HepG2 (cell line): ENCODE data around the gene CCDC57. TPM values are rescaled to one million over a fixed set of nuclear protein-coding genes. Genes with fewer than 3 reads are reported as not detected.

Source experiments
- AGO2 ChIP-seq: fragments of 200-400 bp; formaldehyde crosslinking; optimal IDR thresholded peaks from 2 replicates; pipeline ENCODE3; 2017; ENCODE audit warnings: mild to moderate bottlenecking, low read depth, low read length, moderate library complexity
- BORCS8-MEF2B ChIP-seq: sonication (generic); formaldehyde crosslinking; IDR thresholded peaks from 2 replicates; pipeline ENCODE4 v1.8.0; 2022; ENCODE audit warnings: mild to moderate bottlenecking, missing genetic modification reagents
- ELF1 ChIP-seq: sonication (generic); formaldehyde crosslinking; IDR thresholded peaks from 2 replicates; pipeline ENCODE4 v1.4.0; 2020; ENCODE audit warnings: missing genetic modification reagents
- EZH2 ChIP-seq: conservative IDR thresholded peaks from 2 replicates; pipeline ENCODE4 v1.6.1; 2012; ENCODE audit warnings: mild to moderate bottlenecking, low read depth, low read length, moderate library complexity
- HNF4A ChIP-seq: sonication (generic); formaldehyde crosslinking; IDR thresholded peaks from 2 replicates; pipeline ENCODE4 v1.4.0; 2020; ENCODE audit warnings: missing genetic modification reagents
- MATR3 ChIP-seq: sonication (generic); formaldehyde crosslinking; IDR thresholded peaks from 2 replicates; pipeline ENCODE4 v1.4.0; 2020; ENCODE audit warnings: missing genetic modification reagents
- NFIC ChIP-seq: IDR thresholded peaks from 2 replicates; pipeline ENCODE4 v1.6.1; 2012; ENCODE audit warnings: mild to moderate bottlenecking, low read length, inconsistent platforms
- NR2F6 ChIP-seq, 2 experiments: IDR thresholded peaks; 2 replicates each; pipeline ENCODE4 v1.6.1; 2016; ENCODE audit warnings: antibody characterized with exemption in 1 of 2, mild to moderate bottlenecking in 1 of 2
- PITX1 ChIP-seq: sonication (generic); formaldehyde crosslinking; IDR thresholded peaks from 2 replicates; pipeline ENCODE4 v1.5.1; 2020; ENCODE audit warnings: mild to moderate bottlenecking, missing genetic modification reagents
- RFX1 ChIP-seq: fragments of 450-650 bp; IDR thresholded peaks from 2 replicates; pipeline ENCODE4 v1.6.1; 2017
- SMAD9 ChIP-seq: sonication (generic); formaldehyde crosslinking; IDR thresholded peaks from 2 replicates; pipeline ENCODE4 v1.5.1; 2020; ENCODE audit warnings: mild to moderate bottlenecking, missing genetic modification reagents
- ZMYM3 ChIP-seq: sonication (generic); formaldehyde crosslinking; IDR thresholded peaks from 2 replicates; pipeline ENCODE4 v1.5.1; 2020; ENCODE audit warnings: mild to moderate bottlenecking, missing genetic modification reagents
- ZNF883 ChIP-seq: sonication (generic); formaldehyde crosslinking; IDR thresholded peaks from 2 replicates; pipeline ENCODE4 v1.5.1; 2020; ENCODE audit warnings: mild to moderate bottlenecking, missing genetic modification reagents; ENCODE audit errors: not compliant biosample characterization
- polyA plus RNA-seq, 8 experiments: library from polyadenylated mRNA; depleted of rRNA in 3 of 8; stranded (reverse) in 7 of 8; unstranded in 1 of 8; fragments of >200 nt; fragmentation: Illumina TruSeq in 4 of 8; extraction: Trizol in 4 of 8; gene quantifications; 2 replicates each; pipeline versions ENCODE4 v1.2.1 to v1.2.3, GENCODE V29; 2011 to 2016; ENCODE audit warnings: low read depth in 4 of 8, missing spikeins in 1 of 8, mixed read lengths in 1 of 8; ENCODE audit not compliant: insufficient read depth in 1 of 8
- total RNA-seq, 5 experiments: library from RNA; depleted of rRNA; stranded (reverse); fragments of >200 nt; fragmentation: Illumina TruSeq; extraction: Trizol; gene quantifications; 2 replicates each; pipeline ENCODE4 v1.2.3, GENCODE V29; 2016; ENCODE audit warnings: low read depth in 1 of 5
- TF ChIP-seq, protein P1 (sequence below): sonication (generic); formaldehyde crosslinking; IDR thresholded peaks from 2 replicates; pipeline ENCODE4 v1.4.0; 2020; ENCODE audit warnings: mild to moderate bottlenecking, missing genetic modification reagents
- TF ChIP-seq, protein P2 (sequence below): sonication (generic); formaldehyde crosslinking; conservative IDR thresholded peaks from 2 replicates; pipeline ENCODE4 v1.4.0; 2020; ENCODE audit warnings: missing genetic modification reagents
- TF ChIP-seq, protein P3 (sequence below): sonication (generic); formaldehyde crosslinking; IDR thresholded peaks from 2 replicates; pipeline ENCODE4 v1.4.0; 2020; ENCODE audit warnings: missing genetic modification reagents
- TF ChIP-seq, protein P4 (sequence below): IDR thresholded peaks from 2 replicates; pipeline ENCODE4 v1.6.1; 2016
- TF ChIP-seq, protein P5 (sequence below): sonication (generic); formaldehyde crosslinking; IDR thresholded peaks from 2 replicates; pipeline ENCODE4 v1.4.0; 2020; ENCODE audit warnings: missing genetic modification reagents, mild to moderate bottlenecking, borderline replicate concordance

The CCDC57 gene
- total and polyA plus RNA-seq, 2 of the 13 experiments (the other 11 are each of a cell fraction or from before 2014, with no cell fraction given) = 59.3 to 59.9 TPM

DNA sequence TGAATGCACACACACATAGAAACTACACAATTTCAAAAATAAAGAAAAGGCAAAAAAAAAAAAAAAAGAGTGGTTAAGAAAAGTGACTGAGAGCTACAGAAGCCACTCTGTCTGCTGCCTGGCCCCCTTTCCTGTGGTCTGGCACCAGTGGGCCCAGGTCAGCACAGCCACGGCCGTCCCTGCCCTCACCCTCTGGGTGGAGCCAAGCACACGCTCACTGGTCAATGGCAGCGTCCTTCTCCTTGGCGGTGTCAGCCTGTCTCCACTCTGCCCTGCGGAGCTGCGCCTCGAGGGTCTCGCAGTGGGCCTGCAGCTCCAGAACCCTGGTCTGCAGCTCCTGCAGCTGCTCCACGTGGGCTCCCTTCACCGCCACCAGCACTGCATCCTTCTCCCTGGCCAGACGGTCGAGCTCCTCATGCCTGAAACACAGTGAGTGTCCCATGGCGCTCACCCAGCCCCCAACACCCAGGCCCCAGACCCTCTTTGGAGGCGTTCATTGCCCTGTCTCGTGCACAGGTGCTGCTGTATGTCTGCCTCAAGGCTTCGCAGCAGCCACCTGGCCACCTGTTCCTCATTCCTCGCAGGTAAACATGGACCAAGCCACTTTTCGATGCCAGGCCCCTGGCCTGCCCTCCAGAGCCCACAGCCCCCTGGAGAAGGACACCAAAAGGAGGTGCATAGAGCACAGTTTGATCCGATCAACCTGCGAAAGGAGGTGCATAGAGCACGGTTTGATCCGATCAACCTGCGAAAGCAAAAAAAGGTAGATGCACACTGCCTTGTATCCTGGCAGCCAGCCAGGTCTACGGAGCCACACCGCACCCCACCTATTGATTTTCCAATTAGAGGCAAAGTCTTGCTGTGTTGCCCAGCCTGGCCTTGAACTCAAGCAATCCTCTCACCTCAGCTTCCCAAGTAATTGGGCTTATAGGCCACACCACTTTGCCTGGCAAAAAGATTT is 24.4 kb downstream of the CCDC57 start (continued):
- TF ChIP-seq NFIC (peak; percentile 78), ZMYM3 (CRISPR knock-in tag) (peak; percentile 72; the same call in 1 of the 2 replicates), SMAD9 (0 out of 2 replicates have a peak, but pooled peaks have one; percentile 12), AGO2 (peak; percentile 65), MATR3 (CRISPR knock-in tag) (no peak), ZNF883 (CRISPR knock-in tag) (peak; percentile 29), BORCS8-MEF2B (CRISPR knock-in tag) (peak; percentile 37; the same call in 1 of the 2 replicates), ELF1 (CRISPR knock-in tag) (no peak), NR2F6 (IDR thresholded peaks at IDR 0.05) (no peak), NR2F6 (CRISPR knock-in tag; IDR thresholded peaks at IDR 0.05) (peak; percentile 14; the same call in 1 of the 2 replicates), EZH2 (no peak), RFX1 (no peak), PITX1 (CRISPR knock-in tag) (peak; percentile 68; the same call in 1 of the 2 replicates), HNF4A (peak; percentile 45)
- TF ChIP-seq, protein P1, sequence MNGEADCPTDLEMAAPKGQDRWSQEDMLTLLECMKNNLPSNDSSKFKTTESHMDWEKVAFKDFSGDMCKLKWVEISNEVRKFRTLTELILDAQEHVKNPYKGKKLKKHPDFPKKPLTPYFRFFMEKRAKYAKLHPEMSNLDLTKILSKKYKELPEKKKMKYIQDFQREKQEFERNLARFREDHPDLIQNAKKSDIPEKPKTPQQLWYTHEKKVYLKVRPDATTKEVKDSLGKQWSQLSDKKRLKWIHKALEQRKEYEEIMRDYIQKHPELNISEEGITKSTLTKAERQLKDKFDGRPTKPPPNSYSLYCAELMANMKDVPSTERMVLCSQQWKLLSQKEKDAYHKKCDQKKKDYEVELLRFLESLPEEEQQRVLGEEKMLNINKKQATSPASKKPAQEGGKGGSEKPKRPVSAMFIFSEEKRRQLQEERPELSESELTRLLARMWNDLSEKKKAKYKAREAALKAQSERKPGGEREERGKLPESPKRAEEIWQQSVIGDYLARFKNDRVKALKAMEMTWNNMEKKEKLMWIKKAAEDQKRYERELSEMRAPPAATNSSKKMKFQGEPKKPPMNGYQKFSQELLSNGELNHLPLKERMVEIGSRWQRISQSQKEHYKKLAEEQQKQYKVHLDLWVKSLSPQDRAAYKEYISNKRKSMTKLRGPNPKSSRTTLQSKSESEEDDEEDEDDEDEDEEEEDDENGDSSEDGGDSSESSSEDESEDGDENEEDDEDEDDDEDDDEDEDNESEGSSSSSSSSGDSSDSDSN (CRISPR knock-in tag) = 0 out of 2 replicates have a peak, but pooled peaks have one; percentile 8
- TF ChIP-seq, protein P2, sequence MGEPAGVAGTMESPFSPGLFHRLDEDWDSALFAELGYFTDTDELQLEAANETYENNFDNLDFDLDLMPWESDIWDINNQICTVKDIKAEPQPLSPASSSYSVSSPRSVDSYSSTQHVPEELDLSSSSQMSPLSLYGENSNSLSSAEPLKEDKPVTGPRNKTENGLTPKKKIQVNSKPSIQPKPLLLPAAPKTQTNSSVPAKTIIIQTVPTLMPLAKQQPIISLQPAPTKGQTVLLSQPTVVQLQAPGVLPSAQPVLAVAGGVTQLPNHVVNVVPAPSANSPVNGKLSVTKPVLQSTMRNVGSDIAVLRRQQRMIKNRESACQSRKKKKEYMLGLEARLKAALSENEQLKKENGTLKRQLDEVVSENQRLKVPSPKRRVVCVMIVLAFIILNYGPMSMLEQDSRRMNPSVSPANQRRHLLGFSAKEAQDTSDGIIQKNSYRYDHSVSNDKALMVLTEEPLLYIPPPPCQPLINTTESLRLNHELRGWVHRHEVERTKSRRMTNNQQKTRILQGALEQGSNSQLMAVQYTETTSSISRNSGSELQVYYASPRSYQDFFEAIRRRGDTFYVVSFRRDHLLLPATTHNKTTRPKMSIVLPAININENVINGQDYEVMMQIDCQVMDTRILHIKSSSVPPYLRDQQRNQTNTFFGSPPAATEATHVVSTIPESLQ (CRISPR knock-in tag) = no peak
- TF ChIP-seq, protein P3, sequence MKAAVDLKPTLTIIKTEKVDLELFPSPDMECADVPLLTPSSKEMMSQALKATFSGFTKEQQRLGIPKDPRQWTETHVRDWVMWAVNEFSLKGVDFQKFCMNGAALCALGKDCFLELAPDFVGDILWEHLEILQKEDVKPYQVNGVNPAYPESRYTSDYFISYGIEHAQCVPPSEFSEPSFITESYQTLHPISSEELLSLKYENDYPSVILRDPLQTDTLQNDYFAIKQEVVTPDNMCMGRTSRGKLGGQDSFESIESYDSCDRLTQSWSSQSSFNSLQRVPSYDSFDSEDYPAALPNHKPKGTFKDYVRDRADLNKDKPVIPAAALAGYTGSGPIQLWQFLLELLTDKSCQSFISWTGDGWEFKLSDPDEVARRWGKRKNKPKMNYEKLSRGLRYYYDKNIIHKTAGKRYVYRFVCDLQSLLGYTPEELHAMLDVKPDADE (CRISPR knock-in tag) = no peak
- TF ChIP-seq, protein P4, sequence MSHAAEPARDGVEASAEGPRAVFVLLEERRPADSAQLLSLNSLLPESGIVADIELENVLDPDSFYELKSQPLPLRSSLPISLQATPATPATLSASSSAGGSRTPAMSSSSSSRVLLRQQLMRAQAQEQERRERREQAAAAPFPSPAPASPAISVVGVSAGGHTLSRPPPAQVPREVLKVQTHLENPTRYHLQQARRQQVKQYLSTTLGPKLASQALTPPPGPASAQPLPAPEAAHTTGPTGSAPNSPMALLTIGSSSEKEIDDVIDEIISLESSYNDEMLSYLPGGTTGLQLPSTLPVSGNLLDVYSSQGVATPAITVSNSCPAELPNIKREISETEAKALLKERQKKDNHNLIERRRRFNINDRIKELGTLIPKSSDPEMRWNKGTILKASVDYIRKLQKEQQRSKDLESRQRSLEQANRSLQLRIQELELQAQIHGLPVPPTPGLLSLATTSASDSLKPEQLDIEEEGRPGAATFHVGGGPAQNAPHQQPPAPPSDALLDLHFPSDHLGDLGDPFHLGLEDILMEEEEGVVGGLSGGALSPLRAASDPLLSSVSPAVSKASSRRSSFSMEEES (CRISPR knock-in tag) = no peak
- TF ChIP-seq, protein P5, sequence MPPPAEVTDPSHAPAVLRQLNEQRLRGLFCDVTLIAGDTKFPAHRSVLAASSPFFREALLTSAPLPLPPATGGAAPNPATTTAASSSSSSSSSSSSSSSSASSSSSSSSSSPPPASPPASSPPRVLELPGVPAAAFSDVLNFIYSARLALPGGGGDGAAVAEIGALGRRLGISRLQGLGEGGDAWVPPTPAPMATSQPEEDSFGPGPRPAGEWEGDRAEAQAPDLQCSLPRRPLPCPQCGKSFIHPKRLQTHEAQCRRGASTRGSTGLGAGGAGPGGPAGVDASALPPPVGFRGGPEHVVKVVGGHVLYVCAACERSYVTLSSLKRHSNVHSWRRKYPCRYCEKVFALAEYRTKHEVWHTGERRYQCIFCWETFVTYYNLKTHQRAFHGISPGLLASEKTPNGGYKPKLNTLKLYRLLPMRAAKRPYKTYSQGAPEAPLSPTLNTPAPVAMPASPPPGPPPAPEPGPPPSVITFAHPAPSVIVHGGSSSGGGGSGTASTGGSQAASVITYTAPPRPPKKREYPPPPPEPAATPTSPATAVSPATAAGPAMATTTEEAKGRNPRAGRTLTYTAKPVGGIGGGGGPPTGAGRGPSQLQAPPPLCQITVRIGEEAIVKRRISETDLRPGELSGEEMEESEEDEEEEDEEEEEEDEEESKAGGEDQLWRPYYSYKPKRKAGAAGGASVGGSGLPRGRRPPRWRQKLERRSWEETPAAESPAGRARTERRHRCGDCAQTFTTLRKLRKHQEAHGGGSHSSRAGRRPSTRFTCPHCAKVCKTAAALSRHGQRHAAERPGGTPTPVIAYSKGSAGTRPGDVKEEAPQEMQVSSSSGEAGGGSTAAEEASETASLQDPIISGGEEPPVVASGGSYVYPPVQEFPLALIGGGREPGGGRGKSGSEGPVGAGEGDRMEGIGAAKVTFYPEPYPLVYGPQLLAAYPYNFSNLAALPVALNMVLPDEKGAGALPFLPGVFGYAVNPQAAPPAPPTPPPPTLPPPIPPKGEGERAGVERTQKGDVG (CRISPR knock-in tag) = peak; percentile 80; the same call in 1 of the 2 replicates
